CD8-positive, alpha-beta memory T cell (primary cell): Measurements from ENCODE around the gene SPINK13. TPM values are rescaled to one million over a fixed set of nuclear protein-coding genes. Genes with fewer than 3 reads are reported as not detected.
"Not testable (repeated sequence)": the region's sequence is repeated elsewhere in the genome, so short reads cannot be mapped to it uniquely, and the experiment has no call there.

Experiments
- CTCF ChIA-PET: fragments of 350-600 bp; sonication (Branson Sonifier 250); formaldehyde crosslinking; loops from one replicate; lab custom pipeline; 2021; ENCODE audit warnings: antibody characterized with exemption; lab: Charles Lee
- POLR2A ChIA-PET: fragments of 350-600 bp; sonication (Branson Sonifier 250); formaldehyde crosslinking; loops from one replicate; lab custom pipeline; 2021; ENCODE audit warnings: antibody characterized with exemption; lab: Charles Lee
- DNase-seq, 5 donors: peaks; one replicate each; pipeline versions ENCODE4 v3.0.0 to v3.0.0-alpha.2; 2020 to 2022; ENCODE audit warnings: mixed read lengths in 1 of 5
- H3K27ac ChIP-seq: one replicate; pipeline ENCODE4 v1.7.0; 2013; ENCODE audit warnings: low read depth, mild to moderate bottlenecking, low read length, moderate library complexity
- H3K27me3 ChIP-seq: 2 replicates; pipeline ENCODE4 v1.7.0; 2013; ENCODE audit warnings: low read length, mild to moderate bottlenecking; ENCODE audit not compliant: insufficient read depth, poor library complexity, severe bottlenecking
- H3K36me3 ChIP-seq: 2 replicates; pipeline ENCODE4 v1.7.0; 2013; ENCODE audit warnings: mild to moderate bottlenecking, low read length, moderate library complexity; ENCODE audit not compliant: insufficient read depth
- H3K4me1 ChIP-seq: 2 replicates; pipeline ENCODE4 v1.7.0; 2013; ENCODE audit warnings: mild to moderate bottlenecking, low read length, moderate library complexity; ENCODE audit not compliant: insufficient read depth
- H3K4me3 ChIP-seq: 2 replicates; pipeline ENCODE4 v1.7.0; 2013; ENCODE audit warnings: mild to moderate bottlenecking, low read length
- H3K9me3 ChIP-seq: 2 replicates; pipeline ENCODE4 v1.7.0; 2013; ENCODE audit warnings: mild to moderate bottlenecking, low read length
- H3K27ac Mint-ChIP-seq, 8 donors: one replicate each; pipeline ENCODE4 v1.8.0; 2020 to 2021; ENCODE audit warnings: mixed read lengths in 8 of 8, mild to moderate bottlenecking in 6 of 8, inconsistent platforms in 3 of 8, moderate library complexity in 3 of 8
- H3K27me3 Mint-ChIP-seq, 2 donors: one replicate each; pipeline ENCODE4 v1.8.0; 2020 to 2021; ENCODE audit warnings: mixed read lengths in 2 of 2, mild to moderate bottlenecking in 1 of 2, moderate library complexity in 1 of 2
- H3K36me3 Mint-ChIP-seq, 3 donors: one replicate each; pipeline ENCODE4 v1.8.0; 2020 to 2021; ENCODE audit warnings: mixed read lengths in 3 of 3, inconsistent platforms in 1 of 3, mild to moderate bottlenecking in 1 of 3
- H3K4me1 Mint-ChIP-seq, 3 donors: one replicate each; pipeline ENCODE4 v1.8.0; 2020 to 2021; ENCODE audit warnings: mixed read lengths in 3 of 3, inconsistent platforms in 1 of 3, mild to moderate bottlenecking in 1 of 3
- H3K4me3 Mint-ChIP-seq, 7 donors: one replicate each; pipeline ENCODE4 v1.8.0; 2020 to 2021; ENCODE audit warnings: mixed read lengths in 7 of 7, mild to moderate bottlenecking in 6 of 7, moderate library complexity in 4 of 7, inconsistent platforms in 2 of 7
- H3K9me3 Mint-ChIP-seq, 5 donors: one replicate each; pipeline ENCODE4 v1.8.0; 2020 to 2022; ENCODE audit warnings: mixed read lengths in 5 of 5, mild to moderate bottlenecking in 3 of 5, moderate library complexity in 2 of 5, inconsistent platforms in 1 of 5
- polyA plus RNA-seq: library from polyadenylated mRNA; unstranded; fragments of 300-500 nt; fragmentation: Illumina TruSeq; gene quantifications from one replicate; pipeline ENCODE4 v1.2.3, GENCODE V29; 2021
- total RNA-seq, 2 experiments: library from RNA; stranded (reverse); gene quantifications; one replicate each; pipeline ENCODE4 v1.2.3, GENCODE V29; 2021

SPINK13 gene
- total and polyA plus RNA-seq, 3 experiments from 2014 or later: not detected

DNA sequence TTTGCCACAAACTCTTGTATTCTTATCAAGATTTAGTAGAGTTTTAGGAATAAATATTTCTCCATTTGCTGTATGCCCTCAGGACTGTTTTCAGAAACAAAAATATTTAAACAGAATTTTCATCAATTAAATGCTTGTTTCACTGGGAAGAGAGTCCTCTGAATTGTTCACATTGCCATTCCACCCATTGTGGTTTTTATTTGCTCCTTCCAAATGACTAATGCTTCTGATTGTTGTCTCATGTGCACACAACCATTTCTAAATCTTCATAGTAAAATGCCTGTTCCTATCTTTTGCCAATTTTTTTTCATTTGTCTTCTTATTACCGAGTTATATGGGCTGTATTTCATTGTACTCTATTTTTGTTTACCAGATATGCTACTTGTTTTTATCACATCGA lies 19.7 kb upstream of the SPINK13 start:
- POLR2A ChIA-PET: no interaction called here
- Mint-ChIP-seq H3K9me3 (peaks cover 2 to 9% (median 3%) of the 10 kb centered on the region in 5 donors), H3K27ac (no peak overlapping the region), H3K4me3 (no peak overlapping the region), H3K4me1 (no peaks in the 10 kb centered on the region), H3K36me3 (no peaks in the 10 kb centered on the region), H3K27me3 (no peaks in the 10 kb centered on the region)
- Histone ChIP-seq H3K9me3 (no peaks in the 10 kb centered on the region), H3K4me3 (no peak overlapping the region), H3K27me3 (no peaks in the 10 kb centered on the region), H3K27ac (no peak overlapping the region), H3K4me1 (no peaks in the 10 kb centered on the region), H3K36me3 (no peaks in the 10 kb centered on the region)
- CTCF ChIA-PET: no interaction called here
- DNase-seq: no peak

- Histone ChIP-seq H3K27me3 (no peaks in the 10 kb centered on the region), H3K27ac (no peak overlapping the region), H3K4me1 (no peaks in the 10 kb centered on the region), H3K4me3 (no peak overlapping the region), H3K9me3 (peaks cover 5% of the 10 kb centered on the region), H3K36me3 (no peaks in the 10 kb centered on the region)
- Mint-ChIP-seq H3K36me3 (peaks cover 0 to 4% (median 0%) of the 10 kb centered on the region in 3 donors), H3K27me3 (no peaks in the 10 kb centered on the region), H3K27ac (no peak overlapping the region), H3K4me1 (no peaks in the 10 kb centered on the region), H3K9me3 (peaks cover 17 to 35% (median 22%) of the 10 kb centered on the region in 5 donors), H3K4me3 (no peak overlapping the region)
- POLR2A ChIA-PET: no interaction called here
- CTCF ChIA-PET: no interaction called here
- DNase-seq: no peak
Observed at GRCh38 chr5:148255456-148255855, 13.1 kb upstream of the SPINK13 start.

DNA sequence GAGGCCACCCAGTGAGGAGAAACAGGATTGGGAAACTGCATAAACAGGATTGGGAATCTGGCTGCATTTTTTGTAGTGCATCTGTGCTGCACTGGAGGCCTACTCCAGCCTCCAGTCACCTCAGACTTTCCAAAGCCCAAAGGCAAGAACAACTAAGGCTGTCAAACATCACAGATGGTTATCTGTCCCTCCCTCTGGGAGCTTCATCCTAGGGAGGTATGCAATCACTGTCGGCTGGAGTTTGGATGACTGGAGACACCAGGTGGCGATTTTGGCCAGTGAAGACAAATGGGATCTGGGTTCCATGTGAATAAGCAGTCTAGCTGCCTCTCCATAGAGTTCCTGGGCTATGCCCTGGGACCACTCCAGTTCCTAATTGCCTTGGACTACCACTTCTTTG lies 9.3 kb upstream of the SPINK13 start:
- ChIA-PET CTCF (no interaction called here), POLR2A (no interaction called here)
- no peak overlapping the region for H3K4me3 ChIP-seq
- H3K27me3 Mint-ChIP-seq: peaks cover 2 to 7% of the 10 kb centered on the region in 2 donors
- no peaks in the 10 kb centered on the region for H3K4me1 Mint-ChIP-seq
- peaks cover 0 to 4% (median 0%) of the 10 kb centered on the region in 3 donors for H3K36me3 Mint-ChIP-seq
- no peaks in the 10 kb centered on the region for H3K36me3 ChIP-seq
- H3K4me3 Mint-ChIP-seq: no peak overlapping the region
- H3K9me3 ChIP-seq: peaks cover 5% of the 10 kb centered on the region
- H3K27me3 ChIP-seq: no peaks in the 10 kb centered on the region
- no peak for DNase-seq
- H3K4me1 ChIP-seq: no peaks in the 10 kb centered on the region
- peaks cover 15 to 26% (median 19%) of the 10 kb centered on the region in 5 donors for H3K9me3 Mint-ChIP-seq
- H3K27ac ChIP-seq: no peak overlapping the region
- H3K27ac Mint-ChIP-seq: no peak overlapping the region

DNA sequence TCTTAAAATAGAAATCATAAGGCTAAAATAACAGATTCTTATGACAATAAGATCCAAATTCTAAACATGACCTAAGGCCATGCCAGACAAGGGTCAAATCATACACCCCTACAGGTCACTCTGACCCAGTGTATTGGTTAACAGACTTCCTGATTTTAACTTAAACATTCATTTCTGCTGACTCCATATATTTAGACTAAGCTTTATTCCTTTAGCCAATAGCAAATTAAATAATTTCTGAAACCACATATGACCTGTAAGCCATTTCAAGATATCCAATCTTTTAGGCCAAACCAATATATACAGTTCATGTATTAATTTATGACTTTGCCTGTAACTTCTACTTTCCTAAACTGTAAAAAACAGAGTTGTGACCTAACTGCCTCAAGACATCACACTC lies 7.4 kb upstream of the SPINK13 start:
- peaks cover 0 to 4% (median 0%) of the 10 kb centered on the region in 3 donors for H3K36me3 Mint-ChIP-seq
- no peak overlapping the region for H3K4me3 Mint-ChIP-seq
- peaks cover 5% of the 10 kb centered on the region for H3K9me3 ChIP-seq
- H3K27me3 Mint-ChIP-seq: peaks cover 2 to 7% of the 10 kb centered on the region in 2 donors
- DNase-seq: no peak
- H3K4me3 ChIP-seq: no peak overlapping the region
- no peaks in the 10 kb centered on the region for H3K4me1 Mint-ChIP-seq
- no peaks in the 10 kb centered on the region for H3K4me1 ChIP-seq
- H3K27ac ChIP-seq: no peak overlapping the region
- CTCF ChIA-PET: no interaction called here
- POLR2A ChIA-PET: no interaction called here
- H3K27me3 ChIP-seq: no peaks in the 10 kb centered on the region
- H3K27ac Mint-ChIP-seq: no peak overlapping the region
- peaks cover 15 to 32% (median 18%) of the 10 kb centered on the region in 5 donors for H3K9me3 Mint-ChIP-seq
- H3K36me3 ChIP-seq: no peaks in the 10 kb centered on the region

GRCh38 chr5:148267962-148268361 lies 632 bp upstream of the SPINK13 start:
- H3K4me1 ChIP-seq: no peaks in the 10 kb centered on the region
- no peak overlapping the region for H3K27ac ChIP-seq
- H3K4me3 ChIP-seq: no peak overlapping the region
- POLR2A ChIA-PET: no interaction called here
- Mint-ChIP-seq H3K4me1 (no peaks in the 10 kb centered on the region), H3K27me3 (peaks cover 0 to 2% of the 10 kb centered on the region in 2 donors), H3K9me3 (peaks cover 0 to 7% (median 2%) of the 10 kb centered on the region in 5 donors), H3K36me3 (no peaks in the 10 kb centered on the region), H3K27ac (no peak overlapping the region), H3K4me3 (no peak overlapping the region)
- no peaks in the 10 kb centered on the region for H3K36me3 ChIP-seq
- no peaks in the 10 kb centered on the region for H3K27me3 ChIP-seq
- CTCF ChIA-PET: no interaction called here
- no peaks in the 10 kb centered on the region for H3K9me3 ChIP-seq
- DNase-seq: no peak

- H3K9me3 ChIP-seq, H3K27ac Mint-ChIP-seq, H3K4me1 ChIP-seq, H3K4me3 ChIP-seq, CTCF ChIA-PET, H3K36me3 ChIP-seq, H3K27ac ChIP-seq, POLR2A ChIA-PET, H3K36me3 Mint-ChIP-seq, H3K4me3 Mint-ChIP-seq, H3K27me3 ChIP-seq, H3K4me1 Mint-ChIP-seq, DNase-seq: not testable (repeated sequence)
- peaks cover 6 to 12% of the 10 kb centered on the region in 2 donors for H3K27me3 Mint-ChIP-seq
- H3K9me3 Mint-ChIP-seq: peaks cover 9 to 34% (median 32%) of the 10 kb centered on the region in 5 donors
Observed at GRCh38 chr5:148275129-148275528, 6.5 kb downstream of the SPINK13 start.

DNA sequence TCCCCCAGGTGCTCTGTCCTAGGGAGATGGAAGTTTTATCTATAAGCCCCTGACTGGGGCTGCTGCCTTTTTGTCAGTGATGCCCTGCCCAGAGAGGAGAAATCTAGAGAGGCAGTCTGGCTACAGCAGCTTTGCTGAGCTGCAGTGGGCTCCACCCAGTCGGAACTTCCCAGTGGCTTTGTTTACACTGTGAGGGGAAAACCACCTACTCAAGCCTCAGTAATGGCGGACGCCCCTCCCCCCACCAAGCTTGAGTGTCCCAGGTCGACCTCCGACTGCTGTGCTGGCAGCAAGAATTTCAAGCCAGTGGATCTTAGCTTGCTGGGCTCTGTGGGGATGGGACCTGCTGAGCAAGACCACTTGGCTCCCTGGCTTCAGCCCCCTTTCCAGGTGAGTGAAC lies 12.3 kb downstream of the SPINK13 start:
- H3K36me3 Mint-ChIP-seq, H3K27ac Mint-ChIP-seq, CTCF ChIA-PET, H3K4me1 Mint-ChIP-seq, H3K36me3 ChIP-seq, DNase-seq, H3K9me3 ChIP-seq, H3K4me3 Mint-ChIP-seq, H3K4me1 ChIP-seq, POLR2A ChIA-PET, H3K27ac ChIP-seq, H3K4me3 ChIP-seq, H3K27me3 ChIP-seq: not testable (repeated sequence)
- Mint-ChIP-seq H3K9me3 (peaks cover 9 to 34% (median 24%) of the 10 kb centered on the region in 5 donors), H3K27me3 (peaks cover 5 to 29% of the 10 kb centered on the region in 2 donors)

DNA sequence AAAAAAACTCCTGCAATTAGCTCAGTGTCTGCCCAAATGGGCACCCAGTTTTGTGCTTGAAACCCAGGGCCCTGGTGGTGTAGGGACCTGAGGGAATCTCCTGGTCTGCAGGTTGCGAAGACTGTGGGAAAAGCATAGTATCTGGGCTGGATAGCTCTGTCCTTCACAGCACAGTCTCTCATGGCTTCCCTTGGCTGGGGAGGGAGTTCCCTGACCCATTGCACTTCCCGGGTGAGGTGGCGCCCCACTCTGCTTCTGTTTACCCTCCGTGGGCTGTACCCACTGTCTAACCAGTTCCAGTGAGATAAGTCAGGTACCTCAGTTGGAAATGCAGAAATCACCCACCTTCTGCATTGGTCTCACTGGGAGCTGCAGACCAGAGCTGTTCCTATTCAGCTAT lies 12.7 kb downstream of the SPINK13 start:
- H3K36me3 ChIP-seq, H3K27ac ChIP-seq, H3K4me1 ChIP-seq, H3K4me1 Mint-ChIP-seq, DNase-seq, CTCF ChIA-PET, H3K27ac Mint-ChIP-seq, H3K36me3 Mint-ChIP-seq, POLR2A ChIA-PET, H3K4me3 ChIP-seq, H3K4me3 Mint-ChIP-seq, H3K27me3 ChIP-seq, H3K9me3 ChIP-seq: not testable (repeated sequence)
- H3K9me3 Mint-ChIP-seq: peaks cover 9 to 29% (median 20%) of the 10 kb centered on the region in 5 donors
- peaks cover 6 to 29% of the 10 kb centered on the region in 2 donors for H3K27me3 Mint-ChIP-seq
